Measurements from ENCODE around the gene LHPP.

LHPP gene

DNA sequence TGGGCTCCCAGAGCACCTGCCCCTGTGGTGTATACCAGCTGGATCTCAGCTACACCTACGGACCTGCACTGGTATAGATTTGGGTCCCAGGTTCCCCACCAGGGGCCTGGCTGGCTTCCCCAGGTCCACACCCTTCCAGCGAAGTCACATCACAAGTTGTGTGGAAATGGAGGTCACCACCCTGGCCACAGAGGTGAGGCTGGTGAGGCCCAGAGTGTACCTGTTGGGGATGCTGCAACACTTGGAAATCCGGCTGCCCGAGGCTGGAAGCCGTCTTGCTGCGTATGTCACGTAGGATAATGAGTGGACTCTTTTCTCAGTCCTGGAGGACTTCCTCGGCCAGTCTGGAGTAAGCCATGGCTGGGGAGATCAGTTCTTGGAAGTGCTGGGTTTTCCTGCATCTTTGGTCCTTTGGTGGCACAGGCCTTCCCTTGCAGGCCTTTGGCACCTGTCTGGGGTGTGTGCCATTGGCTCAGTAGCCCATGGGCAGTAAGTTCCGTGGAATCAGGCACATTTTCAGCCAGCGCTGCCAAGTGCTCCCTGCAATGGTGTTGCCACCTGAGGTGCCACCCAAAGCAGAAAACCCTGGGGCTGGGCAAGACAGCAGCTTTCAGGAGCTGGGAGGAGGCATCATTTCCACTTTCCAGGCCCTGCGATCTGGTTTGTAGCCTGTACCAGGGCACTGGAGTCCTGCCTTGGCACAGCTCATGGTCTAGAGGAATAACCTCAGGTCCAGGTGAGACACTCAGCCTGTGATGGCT is 97.9 kb downstream of the LHPP start:
- DNase-seq = no peak

DNA sequence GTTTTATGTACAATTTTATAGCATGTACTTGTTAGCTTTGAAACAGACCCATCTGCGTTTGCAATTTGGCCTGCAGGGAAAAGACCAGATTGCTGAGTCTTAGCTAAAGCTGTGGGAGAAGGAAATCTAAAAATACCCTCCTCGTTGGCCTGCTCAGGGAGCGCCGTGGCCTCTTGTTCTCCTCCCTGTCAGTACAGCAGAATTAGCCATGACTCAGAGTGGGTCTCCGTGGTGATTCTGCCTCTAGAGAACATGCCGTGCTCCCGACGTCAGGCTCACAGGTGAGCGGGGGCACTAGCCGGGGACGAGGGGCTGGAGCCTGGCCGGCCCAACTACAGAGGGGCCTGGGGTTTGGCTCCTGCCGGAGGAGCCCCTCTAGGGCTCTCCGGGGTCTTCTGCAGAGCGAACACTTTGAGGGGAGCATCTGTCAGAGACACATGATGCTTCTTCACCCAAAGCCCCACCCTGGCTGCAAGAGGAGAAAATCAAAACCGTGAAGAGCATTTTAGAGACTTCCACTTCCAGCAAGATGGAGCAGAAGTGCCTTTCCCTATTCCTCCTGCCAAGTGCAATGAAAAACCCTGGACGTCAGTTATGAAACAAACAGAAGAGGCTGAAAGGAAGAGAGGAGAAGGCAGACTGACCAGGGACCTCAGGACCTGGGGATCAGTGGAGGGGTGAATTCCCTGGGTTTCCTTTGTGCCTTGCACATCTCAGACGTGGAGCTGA is 98.9 kb downstream of the LHPP start:
- DNase-seq = no peak

DNA sequence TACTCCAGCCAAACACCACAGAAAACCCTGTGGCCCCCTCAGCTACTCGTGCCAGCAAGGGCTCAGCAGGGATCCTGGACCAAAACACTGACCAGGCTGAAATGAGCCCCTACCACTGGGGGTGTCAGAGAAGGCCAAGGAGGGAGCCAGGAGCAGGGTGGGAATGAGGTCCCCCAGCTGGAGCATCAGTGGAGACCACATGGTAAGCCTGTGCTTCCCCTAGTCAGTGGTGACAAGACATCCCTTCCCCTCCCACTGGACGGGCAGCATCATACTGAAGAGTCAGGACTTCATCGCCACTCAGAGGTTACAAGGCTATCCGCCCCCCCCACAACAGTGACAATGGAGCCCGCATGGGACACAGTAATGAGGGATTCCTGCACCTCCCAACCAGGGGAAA is 99.6 kb downstream of the LHPP start:
- no peak for DNase-seq

DNA sequence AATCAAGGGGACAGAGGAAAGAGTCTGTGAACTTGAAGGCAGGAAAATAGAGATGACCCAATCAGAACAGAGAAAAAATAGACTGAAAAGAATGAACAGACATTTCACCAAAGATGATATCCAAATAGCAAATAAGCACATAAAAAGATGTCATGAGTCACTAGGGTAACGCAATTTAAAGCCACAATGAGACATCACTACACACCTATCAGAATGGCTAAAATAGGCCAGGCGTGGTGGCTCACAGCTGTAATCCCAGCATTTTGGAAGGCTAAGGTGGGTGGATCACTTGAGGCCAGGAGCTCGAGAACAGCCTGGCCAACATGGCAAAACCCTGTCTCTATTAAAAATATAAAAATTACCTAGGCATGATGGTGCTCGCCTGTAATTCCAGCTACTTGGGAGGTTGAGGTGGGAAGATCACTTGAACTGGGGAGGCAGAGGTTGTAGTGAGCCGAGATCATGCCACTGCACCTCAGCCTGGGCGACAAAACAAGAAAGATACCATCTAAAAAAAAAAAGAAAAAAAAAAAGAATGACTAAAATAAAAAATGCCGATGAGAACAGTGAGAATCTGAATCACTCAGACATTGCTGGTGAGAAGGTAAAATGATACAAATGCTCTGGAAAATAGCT is 100.9 kb downstream of the LHPP start:
- DNase-seq = no peak

DNA sequence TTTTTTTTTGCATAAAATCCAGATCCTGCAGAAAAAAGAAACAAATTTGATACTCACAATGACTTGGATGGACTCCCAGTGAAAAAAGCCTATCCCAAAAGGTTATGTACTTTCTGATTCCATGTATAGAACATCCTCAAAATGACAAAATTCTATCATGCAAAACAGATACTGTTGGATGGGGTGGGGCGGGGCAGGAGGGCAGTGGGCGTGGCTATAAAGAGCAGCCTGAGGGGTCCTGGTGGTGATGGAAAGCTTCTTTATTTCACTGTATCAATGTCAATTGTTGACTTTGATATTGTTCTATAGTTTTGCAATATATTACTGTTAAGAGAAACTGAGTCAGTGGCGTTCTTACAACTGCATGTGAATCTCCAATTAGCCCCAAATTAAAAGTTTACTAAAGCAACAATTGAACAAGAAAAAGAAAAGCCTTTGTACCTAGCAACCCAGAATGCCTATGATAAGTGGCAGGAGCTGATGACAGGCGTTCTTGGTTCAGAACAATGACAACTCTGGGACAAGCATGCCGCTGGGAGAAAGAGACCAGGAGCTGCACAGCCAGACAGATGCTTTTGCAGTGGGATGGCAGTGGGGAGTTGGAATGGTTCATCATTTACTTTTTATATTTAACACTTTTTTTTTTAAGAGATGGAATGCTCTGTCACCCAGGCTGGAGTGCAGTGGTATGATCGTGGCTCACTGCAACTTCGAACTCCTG is 101.9 kb downstream of the LHPP start:
- no peak for DNase-seq

DNA sequence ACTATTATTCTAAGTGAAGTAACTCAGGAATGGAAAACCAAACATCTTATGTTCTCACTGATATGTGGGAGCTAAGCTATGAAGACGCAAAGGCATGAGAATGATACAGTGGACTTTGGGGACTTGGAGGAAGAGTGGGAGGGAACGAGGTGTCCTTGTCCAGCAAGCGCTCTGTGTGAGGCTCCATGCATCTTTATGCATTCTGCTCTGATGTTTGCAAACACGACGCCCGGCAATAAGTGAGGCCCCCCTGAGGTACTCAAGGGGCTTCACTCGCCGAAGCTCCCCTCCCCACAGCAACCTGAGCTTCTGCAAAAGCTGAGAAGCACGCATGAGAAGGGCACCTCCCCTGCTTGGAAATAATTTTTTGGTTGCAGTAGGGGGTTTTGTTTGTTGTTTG is 103.3 kb downstream of the LHPP start:
- no peak for DNase-seq

DNA sequence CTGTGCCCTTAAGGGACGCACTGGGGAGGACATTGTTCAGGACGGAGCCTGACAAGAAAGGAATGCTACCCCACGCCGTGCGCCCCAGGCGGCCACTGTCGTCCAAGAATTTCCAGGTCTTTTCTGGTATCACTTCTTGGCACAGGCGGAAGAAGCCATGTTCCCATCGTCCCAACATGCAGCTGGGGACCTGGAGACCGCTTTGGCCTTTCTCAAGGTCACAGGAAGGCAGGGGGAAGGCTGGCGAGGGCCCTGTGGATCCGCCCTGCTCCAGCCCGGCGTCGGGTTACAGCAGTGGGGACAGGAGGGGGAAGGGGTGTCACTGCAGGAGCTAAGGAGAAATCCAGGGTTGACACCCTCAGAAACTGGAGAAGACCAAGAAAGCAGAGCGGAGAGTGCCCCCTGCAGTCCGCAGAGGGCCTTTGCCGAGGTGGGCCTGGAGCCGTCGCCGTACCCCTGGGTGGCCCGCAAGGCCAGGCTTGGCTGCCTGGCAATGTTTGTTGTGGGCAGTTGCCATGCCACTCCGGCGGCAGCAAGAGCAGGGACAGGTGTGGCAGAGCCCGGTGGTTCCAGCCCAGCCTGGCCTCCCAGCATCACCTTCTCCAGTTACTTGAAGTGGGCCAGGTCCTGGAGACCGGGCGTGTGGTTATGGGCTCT is 104.1 kb downstream of the LHPP start:
- DNase-seq = no peak

DNA sequence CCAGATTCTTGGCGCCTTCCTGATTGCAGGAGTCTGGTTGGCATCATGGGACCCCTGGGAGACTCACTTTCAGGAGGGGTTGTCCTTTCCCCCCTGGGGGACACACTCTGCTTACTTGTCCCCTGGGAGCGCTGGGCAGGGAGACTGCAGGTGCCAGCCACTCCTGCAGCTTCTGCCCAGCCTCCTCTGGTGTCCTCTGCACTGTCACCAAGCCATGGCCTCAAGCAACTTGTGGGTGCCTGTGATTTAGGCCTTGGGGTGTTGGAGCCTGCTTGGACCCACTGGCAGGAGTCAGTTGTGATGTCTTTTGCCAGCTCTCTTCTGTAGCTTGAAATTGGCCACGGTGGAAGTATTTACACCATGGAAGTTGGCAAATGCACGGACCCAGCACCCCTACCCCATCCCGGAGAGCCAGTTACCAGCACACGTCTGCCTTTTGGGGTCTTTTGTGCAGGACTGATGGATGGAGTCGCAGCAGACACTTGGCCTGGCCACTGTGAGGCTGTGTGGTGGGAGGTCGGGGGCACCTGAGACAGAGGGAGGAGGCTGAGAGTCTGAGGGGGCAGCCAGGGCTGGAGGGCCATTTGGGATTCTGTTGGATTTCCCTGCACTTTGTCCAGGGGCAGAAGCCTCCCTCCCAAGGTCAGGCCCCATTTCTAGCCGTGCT is 104.7 kb downstream of the LHPP start:
- no peak for DNase-seq

DNA sequence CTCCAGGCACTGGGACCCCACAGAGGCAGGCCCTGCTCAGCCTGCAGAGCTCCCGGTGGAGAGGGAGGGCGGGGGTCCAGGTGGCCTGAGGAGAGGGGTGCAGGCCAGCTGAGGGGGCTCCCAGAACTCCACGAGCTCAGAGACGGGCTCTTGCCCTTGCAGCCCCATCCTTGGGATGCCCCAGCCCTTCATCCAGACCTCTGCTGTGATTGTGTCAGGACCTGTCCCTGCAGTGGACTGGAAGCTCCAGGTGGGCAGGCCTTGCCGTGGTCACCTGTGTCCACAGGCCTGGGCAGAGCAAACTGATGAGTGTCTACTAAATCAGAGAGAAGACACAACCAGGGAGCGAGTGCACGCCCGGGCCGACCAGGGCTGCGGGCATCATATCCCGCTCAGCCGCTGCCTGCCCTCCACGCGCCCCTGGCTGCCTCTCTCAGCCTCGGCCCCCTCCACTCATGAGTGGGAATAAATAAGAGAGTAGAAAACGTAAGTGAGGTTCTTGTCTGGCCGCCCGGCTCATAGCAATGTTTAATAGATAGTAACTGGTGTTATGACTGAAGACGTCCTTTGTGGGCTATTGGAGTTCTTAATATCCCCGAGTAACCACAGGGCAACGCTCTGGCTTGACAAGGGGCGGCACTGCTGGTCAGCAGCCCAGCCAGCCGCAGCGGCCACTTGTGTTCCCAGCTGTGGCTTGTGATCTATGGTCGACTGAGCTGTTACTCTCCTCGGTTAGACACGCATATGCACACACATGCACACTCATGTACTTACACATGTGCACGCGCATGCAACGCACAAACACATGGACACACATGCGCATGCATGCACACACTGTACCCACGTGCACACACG is 105.6 kb downstream of the LHPP start:
- DNase-seq = no peak

DNA sequence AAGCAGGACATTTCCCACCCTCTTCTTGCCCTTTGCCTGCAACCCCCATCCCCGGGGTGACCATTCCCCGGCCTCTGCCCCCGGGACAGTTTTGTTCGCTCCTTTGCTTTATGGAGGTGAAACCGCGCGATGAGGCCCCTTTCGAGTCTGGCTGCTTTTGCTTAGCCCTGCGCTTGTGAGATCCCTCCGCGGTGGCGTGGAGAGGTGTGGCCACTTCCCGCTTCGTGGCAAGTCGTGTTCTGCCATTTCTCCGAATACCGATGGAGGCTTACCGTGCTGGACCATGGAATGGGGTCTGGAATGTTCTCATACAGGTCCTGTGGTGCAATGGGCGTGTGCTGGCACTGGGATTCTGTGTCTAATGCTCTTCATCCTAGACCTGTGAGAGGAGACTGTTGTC is 106.7 kb downstream of the LHPP start:
- no peak for DNase-seq

DNA sequence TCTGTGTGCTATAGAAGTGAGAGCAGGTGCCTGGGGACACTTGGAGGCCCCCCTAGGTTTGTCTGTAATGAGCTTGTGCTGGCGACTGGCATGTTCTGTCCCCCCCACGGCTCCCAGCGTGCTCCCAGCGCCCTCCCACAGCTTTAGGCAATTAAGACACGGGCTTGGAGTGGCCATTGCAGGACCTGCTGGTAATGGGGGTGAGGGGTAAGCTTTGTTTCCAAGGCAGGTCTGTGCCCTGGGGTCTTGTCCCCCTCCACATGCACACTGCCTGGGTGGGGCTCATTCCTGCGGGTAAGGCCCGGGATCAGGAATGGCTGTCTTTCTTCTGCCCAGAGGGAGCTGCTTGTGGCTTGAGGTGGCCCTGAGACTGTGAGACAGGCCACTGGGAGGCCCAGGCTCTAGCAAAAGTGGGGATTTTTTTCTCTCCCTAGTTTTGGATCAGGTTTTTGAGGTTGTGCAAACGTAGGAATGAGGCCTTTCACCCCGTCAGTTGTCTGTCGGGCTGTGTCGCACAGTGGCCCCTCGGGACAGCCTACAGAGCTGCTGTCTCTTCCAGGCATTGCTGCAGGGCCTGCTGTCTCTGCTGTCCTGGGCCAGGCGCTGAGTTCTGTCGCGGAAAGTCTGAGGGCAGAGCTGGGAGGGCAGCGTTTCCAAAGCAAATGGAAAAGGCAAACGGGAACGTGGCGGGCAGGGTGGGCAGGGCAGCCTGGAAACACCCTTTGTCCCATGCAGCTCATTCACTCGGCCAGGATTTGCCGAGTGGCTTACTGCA is 107.4 kb downstream of the LHPP start:
- no peak for DNase-seq

DNA sequence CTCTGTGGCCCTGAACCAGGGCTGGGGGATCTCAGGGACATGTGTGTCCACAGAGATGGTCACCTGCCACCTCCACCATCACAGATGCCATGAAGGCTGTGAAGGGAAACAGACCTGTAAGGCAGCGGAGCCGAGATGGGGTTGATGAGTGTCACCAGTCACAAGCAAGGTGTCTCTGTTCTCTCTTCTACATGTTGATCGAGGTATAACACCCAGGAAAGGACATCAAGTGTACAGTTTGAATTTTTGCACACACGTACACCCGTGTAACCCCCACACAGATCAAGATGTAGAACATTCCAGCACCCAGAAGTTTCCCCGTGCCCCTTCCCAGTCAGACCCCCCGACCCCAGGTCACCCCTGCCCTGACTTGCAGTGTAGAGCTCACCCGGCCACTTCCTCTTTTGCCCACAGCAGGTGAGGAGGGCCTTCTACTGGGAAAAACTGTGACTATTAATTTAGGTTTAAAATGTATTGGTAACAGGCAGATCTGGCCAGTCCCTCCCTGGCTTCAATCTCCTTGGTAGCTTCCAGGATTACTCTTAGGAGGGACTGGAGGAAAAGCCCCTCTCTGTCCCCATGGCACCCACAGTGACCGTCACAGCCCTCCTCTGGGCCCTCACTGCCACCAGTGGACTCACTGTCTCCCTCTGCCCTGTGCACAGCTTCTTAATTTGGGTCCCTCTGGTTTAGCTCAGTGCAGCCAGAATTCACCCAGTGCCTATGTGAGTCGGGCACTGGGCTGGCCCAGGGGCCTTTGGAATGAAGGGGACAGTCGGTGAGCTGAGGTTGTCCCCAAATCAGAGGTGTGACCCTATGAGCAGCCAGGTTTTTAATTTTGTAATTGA is 108.2 kb downstream of the LHPP start:
- DNase-seq = no peak

DNA sequence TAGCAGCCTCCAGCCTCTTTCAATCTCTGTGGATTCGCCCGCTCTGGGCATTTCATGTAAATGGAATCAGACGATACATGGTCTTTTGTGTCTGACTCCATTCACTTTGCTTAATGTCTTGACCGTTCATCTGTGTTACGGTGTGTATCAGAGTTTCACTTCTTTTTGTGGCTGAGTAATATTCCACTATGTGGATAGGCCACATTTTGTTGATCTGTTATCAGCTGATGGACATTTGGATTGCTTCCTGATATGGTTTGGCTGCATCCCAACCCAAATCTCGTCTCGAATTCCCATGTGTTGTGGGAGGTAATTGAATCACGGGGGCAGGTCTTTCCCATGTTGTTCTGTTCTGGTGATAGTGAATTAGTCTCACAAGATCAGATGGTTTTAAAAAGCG is 109.0 kb downstream of the LHPP start:
- DNase-seq = no peak

DNA sequence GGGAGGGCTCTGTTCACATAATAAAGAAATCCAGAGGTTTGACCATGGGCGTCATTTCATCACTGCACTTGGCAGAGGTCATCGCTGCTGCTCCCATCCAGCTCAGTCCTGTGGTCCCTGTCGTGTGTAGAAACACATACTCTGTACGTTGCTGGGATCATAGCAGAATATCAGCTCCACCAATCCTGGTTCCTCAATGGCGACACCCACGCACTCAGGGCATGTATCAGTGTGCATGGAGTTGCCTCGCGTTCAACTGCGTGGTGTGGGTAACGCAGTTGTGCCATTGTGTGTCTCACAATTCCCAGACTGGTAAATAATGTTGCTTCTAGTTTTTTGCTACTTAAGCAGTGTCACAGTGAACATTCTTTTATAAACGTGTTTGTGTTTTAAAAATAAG is 111.1 kb downstream of the LHPP start:
- DNase-seq = no peak

DNA sequence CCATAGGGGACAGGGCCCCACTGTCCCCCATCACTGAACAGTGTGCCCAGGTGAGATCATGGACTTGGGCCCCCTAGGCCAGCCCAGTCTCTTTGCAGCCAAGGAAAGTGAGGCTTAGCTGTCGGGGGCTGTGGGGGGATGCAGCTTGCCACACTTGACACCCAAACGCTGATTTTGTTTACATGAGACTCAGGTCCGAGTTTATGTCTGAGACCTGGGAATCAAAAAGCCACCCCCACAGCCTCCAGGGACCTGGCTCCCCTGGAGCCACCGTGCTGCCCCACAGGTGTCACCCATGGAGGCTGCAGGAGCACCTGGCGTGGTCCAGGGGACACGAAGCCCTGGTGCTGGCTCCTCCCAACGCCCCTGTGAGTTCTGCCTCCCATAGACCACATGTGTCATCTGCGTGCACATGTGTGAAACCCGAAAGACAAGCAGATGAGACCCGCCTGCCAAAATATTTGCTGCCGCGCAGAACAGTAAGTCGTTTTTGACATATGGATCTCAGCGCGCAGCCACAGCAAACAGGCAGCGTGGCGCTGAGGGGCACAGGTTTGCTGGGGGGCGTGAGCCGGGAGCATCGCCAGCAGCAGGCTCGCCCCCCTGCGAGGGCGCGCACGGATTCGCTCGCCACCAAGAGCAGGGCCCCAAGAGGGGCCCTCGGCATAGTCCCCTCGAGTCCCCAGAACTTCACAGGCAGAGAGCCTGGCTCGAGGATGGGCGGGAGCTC is 112.3 kb downstream of the LHPP start:
- no peak for DNase-seq

DNA sequence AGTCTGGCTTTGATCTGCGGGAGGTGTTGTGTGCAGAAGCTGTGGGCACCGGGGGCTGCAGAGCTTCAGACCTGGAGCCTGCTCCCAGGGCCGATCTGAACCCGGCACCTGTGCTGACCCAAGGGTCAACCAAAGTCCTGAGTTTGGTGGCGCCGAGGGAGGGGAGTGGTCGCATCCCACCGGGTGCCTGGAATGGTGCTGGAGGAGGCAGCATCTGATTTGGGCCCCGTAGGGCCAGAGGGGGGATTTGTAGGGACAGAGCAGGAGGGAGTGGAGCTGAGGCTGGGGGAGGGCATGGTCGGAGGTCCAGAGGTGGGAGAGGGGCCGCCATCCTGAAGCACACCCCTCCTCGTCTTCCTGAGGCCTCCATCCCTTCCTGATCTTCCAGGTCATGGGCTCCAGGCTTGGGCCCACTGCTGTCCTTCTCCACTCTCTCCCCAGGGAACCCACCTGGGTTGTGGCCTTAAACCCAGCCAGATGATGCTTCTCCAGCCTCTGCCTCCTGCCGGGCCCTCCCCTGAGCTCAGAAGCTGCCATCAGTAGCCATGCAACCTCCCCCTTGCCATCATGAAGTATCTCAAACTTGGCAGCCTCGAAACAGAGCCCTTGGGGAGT is 112.9 kb downstream of the LHPP start:
- no peak for DNase-seq

DNA sequence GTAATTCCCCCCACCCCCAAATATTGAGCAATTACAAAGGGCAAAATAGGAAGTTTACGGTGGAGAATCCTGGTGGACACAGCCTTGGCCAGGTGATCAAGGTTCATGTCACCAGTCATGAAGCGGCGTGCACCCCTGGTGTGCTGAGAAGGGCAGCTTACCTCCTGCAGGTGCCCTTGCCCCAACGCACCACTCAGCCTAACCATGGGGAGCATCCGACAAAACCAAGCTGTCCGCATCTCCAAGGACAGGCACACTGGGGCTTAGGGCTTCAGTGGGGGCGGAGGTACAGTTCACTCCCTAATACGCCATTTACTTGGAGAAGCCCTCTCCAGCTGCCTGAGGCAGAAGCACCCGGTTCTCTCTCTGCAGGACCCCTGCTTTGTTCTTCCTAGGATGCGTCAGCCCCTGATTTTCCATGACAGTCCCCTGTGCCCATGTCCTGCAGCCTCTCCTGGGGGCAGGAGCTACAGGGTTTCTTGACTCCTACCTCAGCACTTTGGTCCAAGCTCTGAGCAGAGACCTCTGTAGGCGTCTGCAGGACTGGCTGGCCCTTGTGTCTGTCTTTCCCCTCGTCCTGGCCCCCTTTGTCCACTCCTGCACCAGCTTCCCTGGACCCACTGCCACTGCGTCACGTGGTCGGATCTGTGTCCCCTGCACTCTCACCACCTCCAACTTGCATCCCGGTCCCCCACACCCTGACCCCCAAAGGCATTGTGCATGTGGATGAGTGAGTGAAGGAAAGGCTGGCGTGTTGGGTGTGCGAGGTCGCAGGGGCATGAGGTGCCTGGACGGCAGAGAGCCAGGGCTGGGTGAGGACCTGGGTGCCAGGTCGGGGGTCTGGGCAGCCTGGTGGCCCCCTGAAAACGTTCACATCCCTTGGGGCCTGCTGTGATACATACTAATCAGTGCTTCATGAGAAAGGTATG is 113.7 kb downstream of the LHPP start:
- no peak for DNase-seq
